GM10266 (cell line): ENCODE measurements around the gene ZNF652.

Experiments used
- DNase-seq: peaks from one replicate; pipeline ENCODE4 v3.0.0; 2012; ENCODE audit errors: extremely low spot score
- TF ChIP-seq, protein P1 (sequence below): IDR thresholded peaks from 2 replicates; pipeline ENCODE4 v1.5.1; 2012; ENCODE audit warnings: mild to moderate bottlenecking, low read depth; ENCODE audit not compliant: control insufficient read depth, insufficient read depth; ENCODE audit errors: missing control alignments

ZNF652 gene

DNA sequence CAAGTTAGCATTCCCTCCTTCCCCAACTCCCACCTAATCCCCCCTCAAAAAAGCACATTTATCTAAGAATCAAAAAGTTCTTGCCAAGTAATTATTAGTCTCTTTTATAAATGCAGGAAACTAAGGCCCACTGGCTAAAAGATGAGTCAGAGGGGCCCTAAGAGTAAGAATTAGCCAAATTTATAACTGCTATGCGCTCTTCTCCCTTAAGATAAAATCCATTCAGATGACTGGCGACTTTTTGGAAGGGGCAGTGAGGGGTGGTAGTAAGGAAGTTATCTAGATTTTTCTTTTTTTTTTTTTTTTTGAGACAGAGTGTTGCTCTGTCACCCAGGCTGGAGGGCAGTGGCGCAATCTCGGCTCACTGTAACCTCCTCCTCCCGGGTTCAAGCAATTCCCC lies 17.1 kb downstream of the ZNF652 start:
- TF ChIP-seq, protein P1, sequence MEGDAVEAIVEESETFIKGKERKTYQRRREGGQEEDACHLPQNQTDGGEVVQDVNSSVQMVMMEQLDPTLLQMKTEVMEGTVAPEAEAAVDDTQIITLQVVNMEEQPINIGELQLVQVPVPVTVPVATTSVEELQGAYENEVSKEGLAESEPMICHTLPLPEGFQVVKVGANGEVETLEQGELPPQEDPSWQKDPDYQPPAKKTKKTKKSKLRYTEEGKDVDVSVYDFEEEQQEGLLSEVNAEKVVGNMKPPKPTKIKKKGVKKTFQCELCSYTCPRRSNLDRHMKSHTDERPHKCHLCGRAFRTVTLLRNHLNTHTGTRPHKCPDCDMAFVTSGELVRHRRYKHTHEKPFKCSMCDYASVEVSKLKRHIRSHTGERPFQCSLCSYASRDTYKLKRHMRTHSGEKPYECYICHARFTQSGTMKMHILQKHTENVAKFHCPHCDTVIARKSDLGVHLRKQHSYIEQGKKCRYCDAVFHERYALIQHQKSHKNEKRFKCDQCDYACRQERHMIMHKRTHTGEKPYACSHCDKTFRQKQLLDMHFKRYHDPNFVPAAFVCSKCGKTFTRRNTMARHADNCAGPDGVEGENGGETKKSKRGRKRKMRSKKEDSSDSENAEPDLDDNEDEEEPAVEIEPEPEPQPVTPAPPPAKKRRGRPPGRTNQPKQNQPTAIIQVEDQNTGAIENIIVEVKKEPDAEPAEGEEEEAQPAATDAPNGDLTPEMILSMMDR = no peak
- no peak for DNase-seq

DNA sequence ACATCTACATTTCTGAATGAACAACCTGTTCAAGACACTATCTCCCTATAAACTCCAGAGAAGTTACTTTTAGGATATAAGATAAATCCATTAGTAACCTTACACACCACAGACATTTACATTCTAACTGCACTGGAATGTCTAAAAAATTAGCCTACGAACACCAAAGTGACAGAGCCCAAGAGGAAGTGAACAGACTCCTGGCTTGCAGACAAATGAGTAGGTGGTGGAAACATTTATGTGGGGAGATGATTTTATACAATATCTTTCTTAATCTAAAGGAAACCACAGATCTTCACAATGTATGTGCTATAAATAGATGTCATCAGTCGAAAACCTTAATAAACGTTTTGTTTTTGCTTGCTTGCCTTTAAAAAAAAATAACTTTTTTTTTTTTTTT lies 18.8 kb downstream of the ZNF652 start:
- TF ChIP-seq, protein P1 = no peak
- DNase-seq = no peak

DNA sequence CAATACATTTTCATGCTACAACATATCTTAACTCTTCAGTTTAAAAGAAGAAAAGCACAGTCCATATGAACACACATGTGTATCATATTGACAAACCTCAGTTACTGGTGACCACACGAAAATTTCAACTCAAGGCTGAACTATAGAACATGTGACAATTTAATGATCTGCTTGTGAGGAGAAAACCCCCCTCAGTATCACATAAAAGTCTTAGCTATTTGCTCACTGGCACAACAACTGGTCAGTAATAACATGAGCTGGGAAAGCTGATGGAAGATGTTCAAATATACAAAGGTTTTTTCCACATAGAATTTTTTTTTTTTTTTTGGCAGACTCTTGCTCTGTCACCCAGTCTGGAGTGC lies 19.5 kb downstream of the ZNF652 start:
- TF ChIP-seq, protein P1 = no peak

DNA sequence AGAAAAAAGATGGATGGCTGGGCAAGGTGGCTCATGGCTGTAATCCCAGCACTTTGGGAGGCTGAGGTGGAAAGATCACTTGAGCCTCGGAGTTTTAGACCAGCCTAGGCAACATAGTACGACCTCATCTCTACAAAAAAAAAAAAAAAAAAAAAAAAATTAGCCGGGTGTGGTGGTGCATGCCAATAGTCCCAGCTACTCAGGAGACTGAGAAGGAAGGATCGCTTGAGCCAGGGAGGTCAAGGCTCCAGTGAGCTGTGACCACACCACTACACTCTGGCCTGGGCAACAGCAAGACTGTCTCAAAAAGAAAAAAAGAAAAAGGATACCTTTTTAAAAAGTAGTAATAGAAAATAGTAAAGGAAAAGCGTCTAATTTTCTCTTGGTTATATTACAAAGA lies 20.7 kb downstream of the ZNF652 start:
- TF ChIP-seq, protein P1 = no peak

More for the DNA sequence above, 19.5 kb downstream of the ZNF652 start:
- no peak for DNase-seq

DNA sequence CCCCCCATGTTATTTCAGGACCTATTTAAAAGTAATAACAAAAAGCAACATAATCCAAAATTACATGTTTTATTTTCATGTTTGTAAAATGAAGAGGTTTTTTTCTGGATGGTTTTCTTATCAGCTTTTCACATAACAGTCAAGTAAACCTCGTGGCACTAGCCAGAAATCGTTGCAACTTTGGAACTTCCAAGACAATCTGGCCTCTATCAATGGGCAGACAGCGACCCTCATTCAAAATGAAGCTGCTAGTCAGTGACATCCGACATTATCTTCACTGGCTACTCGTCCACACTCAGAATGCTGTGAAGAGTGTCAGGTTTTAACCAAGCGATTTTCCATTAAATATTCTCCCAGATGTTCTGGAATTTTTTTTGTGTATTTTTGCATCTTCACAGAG lies 22.7 kb downstream of the ZNF652 start:
- no peak for DNase-seq
- TF ChIP-seq, protein P1 = no peak

More for the DNA sequence above, 20.7 kb downstream of the ZNF652 start:
- DNase-seq = no peak

DNA sequence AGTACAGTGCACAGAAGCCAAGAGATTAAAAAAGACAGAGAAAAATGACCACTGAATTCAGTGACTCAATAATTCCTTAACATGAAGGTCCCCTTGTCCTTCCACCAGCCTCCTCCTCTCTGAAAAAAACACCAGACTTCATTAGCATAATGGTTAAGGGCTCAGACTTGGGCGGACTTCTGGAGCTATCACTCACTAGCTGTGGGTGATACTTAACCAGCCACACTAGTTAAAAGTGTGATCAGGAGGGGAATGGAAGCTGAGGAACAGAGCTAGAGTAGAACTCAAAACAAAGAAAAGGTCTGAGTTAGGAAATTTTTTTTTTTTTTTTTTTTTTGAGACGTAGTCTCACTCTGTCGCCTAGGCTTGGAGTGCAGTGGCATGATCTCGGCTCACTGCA lies 23.2 kb downstream of the ZNF652 start:
- TF ChIP-seq, protein P1 = no peak
- no peak for DNase-seq

DNA sequence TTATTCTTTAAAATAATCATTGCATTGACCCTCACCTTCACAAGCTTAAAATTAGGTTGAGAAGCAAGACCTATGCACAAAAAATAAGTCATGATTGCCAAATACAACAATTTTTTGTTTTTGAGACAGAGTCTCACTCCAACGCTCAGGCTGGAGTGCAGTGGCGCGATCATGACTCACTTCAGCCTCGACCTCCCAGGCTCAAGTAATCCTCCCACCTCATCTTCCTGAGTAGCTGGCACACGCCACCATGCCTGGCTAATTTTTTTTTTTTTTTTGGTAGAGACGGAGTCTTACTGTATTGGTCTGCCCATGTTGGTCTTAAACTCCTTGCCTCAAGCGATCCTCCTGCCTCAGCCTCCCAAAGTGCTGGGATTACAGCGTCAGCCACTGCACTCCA lies 24.2 kb downstream of the ZNF652 start:
- TF ChIP-seq, protein P1 = no peak
- DNase-seq = no peak
